CD4-positive, alpha-beta T cell treated with Interleukin-17A for 4 hours (primary cell): Measurements from ENCODE around the gene MIF4GD.
"Not testable (repeated sequence)": the region's sequence is repeated elsewhere in the genome, so short reads cannot be mapped to it uniquely, and the experiment has no call there.

Source experiments
- DNase-seq: peaks from one replicate; pipeline ENCODE4 v3.0.0-alpha.2; 2020; ENCODE audit warnings: mixed read lengths

The MIF4GD gene

DNA sequence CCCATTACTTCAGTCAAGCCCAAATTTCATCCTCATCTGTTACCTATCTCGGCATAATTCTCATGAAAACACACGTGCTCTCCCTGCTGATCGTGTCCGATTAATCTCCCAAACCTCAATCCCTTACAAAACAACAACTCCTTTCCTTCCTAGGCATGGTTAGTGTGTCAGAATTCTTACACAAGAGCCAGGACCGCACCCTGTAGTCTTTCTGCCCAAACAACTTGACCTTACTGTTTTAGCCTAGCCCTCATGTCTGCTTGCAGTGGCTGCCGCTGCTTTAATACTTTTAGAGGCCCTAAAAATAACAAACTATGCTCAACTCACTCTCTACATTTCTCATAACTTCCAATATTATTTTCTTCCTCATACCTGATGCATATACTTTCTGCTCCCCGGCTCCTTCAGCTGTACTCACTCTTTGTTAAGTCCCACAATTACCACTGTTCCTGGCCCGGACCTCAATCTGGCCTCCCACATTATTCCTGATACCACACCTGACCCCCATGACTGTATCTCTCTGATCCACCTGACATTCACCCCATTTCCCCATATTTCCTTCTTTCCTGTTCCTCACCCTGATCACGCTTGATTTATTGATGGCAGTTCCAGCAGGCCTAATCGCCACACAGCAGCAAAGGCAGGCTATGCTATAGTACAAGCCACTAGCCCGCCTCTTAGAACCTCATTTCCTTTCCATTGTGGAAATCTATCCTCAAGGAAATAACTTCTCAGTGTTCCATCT is 14.9 kb downstream of the MIF4GD start:
- DNase-seq, result not testable (repeated sequence)

DNA sequence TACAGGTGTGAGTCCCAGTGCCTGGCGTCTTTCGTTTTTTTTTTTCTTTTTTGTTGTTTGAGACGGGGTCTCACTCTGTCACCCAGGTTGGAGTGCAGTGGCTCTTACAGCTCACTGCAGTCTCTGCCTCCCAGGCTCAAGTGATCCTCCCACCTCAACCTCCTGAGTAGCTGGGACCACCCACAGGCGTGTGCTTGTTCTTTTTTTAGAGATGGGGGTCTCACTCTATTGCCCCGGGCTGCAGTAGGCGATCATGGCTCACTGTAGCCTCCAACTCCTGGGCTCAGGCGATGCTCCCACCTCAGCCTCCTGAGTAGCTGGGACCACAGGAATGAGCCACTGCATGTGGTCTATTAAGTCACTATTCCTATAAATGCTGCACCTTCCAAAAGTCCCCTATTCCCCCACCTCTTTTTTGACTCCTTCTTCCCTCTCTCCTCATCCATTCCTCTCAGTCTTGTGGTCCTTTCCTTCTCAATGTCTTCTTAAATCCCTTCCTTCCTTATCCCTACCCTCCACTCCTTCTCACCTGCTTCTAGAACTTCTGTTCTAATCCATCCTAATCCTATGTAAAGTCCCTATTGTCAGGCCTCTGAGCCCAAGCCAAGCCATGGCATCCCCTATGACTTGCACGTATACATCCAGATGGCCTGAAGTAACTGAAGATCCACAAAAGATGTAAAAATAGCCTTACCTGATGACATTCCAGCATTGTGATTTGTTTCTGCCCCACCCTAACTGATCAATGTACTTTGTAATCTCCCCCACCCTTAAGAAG is 18.8 kb downstream of the MIF4GD start:
- no peak for DNase-seq

DNA sequence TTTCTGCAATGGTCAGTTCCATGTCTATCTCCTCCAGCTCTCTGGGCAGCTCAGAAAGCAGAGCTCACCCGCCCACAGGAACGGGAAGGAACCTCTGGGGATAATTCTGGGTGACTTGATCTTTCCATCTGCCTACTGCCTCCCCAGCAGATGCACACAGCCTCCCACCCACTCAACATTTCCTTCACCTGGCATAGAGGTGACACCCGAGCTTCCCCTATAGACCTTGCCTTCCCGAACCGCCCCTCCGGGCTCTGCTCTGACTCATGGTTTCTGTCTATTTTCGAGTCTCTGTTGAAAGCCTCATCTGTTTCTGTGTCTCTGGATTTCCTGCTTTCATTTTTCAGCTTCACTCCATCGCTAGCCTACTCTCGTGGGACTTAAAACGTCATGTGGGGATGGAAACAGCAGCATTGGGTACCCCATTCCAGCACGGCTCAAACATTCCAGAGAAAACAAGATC is 21.0 kb downstream of the MIF4GD start:
- peak; percentile 80 for DNase-seq

DNA sequence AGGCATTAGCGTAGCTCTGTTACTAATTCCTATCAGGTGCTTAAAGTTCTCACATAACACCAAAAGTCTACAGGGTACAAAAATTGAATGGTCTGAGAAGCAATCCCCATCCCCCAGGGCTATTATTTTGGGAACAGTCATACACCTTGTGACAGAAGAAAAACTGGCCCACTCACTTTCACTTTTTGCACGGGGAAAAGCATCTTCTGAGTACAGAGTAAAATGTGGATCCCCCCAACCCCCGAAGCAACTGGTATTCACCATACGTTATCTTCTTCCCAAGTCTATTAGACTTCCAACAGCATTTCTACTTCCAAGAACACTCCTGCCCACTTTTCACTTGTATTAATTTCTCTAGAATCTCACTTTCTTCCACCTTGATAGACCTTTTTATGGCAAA is 21.5 kb downstream of the MIF4GD start:
- no peak for DNase-seq

DNA sequence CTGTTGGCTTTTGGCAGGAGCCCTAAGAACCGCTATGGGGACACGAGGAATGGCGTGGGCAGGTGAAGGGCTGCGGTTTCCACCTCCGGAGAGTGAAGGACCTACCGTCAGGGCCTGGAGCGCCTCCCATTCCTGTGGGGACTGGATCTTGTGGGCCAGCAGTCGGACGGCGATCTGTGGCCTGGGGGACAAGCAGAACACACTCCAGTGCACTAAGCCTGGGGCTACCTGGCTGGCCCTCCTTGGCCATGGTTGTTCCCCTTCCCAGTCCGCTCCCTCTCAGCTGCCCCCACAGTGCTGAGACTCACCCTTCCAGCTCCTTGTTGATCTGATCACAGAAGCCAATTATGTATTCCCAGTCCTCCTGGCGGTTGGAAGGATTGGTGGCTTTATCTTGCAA is 24.6 kb downstream of the MIF4GD start:
- DNase-seq, result no peak

DNA sequence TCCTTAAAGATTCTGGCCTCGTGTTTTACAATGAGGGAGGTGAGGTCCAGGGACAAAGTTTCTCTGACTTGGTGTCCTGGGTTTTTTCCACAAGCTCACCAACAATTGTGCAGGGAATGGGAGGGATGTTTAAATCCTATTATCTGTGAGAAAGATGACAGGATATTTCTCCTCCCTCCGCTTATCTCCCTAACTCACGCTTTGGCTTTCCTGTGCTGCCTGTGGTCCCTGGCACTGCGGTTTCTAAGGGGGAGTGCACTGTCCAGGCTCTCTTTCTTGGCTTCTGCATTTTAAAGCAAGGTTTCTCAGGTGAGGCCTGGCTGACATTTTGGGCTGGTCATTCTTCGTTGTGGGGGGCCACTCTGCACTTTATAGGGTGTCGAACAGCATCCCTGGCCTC is 26.0 kb downstream of the MIF4GD start:
- DNase-seq, result no peak

DNA sequence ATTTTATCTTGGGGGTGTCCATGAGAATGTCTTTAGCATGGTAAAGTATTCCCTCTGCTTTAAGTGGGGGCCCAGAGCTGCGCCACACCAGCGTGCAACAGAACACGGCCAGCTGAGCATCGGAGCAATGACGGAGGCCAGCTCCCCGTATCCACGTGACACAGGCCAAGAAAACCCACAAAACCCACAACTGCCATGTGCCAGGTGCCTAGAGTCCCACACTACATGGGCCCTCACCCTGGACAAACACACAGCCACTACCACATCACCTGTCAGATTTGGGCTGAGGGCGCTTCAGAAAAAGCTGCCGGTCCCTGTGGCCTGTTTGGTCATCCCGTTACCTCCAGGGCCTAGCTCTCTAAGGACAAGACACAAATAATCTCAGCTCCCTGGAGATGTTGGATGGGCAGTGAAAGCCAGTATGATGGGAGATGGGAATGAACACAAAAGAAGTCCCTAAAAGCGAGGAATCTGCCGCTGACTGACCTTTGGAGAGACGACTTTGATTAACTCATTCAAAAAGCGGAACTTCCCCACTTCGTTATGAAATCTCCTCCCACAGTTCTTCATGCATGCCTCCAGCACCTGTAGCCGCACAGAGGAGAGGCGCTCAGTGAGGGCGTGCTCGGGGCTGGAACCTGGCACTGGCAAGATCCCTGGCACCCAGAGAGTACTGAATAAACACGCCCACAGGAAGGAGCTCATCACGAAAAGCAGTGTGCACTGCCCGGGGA is 26.7 kb downstream of the MIF4GD start:
- DNase-seq, result no peak

DNA sequence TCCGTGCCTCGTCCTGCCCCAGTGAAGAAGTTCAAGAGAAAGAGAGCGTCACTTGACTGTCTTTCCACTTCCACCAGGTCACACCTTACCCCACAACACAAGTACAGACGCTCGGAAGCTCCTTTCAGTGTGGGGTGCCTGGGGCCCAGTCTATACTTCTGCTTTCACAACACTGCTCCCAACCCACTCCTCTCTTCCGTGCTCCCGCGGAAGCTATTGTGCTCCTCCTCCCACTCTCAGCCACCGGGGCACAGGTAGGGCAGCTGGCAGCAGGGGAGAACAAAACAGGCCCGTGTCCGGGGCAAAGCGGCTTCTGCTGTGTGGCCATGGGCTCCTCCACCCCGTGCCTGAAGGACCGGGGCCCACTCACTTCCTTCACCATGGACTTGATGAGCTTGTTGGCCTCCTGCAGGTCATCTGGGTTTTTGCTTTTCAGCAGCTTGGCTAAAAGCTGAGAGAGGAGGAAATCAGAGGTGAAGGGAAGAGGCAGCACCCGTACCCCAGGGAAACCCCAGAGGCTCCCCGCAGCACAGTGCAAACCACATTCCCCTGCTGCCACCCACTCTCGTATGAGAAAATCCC is 28.5 kb downstream of the MIF4GD start:
- DNase-seq, result peak; percentile 12

DNA sequence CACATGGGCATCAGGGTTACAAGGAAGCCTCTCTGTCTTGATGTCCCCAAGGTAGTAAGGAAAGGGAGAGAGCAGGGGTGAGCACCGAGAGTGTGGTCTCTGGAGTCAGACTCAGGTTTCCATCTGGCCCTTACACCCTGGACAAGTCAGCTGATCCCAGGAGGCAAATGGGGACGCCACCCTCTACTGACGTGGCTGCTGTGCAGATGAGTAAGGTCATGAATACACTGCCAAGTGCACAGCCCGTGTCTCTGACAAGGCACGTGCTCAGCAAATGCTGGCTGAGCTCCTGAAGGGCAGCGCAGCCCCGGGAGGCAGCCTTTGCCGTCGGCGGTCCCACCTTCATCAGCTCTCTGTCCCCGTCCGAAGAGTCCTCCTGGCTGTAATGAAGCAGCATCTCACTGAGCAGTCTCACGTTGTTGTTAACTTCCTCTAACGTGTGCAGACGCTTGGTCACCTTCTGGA is 29.0 kb downstream of the MIF4GD start:
- peak; percentile 19 for DNase-seq

DNA sequence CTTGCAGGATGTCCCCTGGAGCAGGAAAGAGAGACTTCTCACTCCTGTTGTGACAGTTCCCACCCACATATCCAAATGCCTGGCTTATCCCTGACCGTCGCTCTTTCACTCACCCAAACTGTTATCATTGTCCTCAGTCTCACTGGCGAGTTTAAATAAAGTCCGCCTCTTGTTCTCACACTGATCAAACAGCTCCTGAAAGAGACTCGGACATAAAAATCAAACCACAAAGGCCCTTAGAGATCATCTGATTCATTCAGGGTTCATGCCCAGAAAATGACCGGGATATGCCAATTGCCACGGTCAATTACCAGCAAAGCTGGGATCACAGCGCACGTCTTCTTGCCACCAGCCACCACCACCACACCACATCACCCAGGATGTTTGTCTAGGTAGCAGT is 29.5 kb downstream of the MIF4GD start:
- no peak for DNase-seq

DNA sequence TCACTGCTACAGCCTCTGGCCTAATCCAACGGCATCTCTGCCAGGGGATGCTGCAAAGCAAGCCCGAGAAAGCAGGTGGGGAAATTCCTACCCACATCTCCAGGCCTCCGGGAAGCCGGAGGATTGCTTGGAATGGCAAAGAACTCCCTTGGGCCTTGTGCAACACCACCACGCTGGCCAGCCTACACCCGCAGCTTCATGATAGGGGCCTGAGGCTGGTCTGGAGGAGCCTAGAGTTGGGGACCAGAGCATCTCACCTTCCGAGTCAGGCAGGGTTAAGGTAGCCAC is 29.9 kb downstream of the MIF4GD start:
- DNase-seq, result no peak

DNA sequence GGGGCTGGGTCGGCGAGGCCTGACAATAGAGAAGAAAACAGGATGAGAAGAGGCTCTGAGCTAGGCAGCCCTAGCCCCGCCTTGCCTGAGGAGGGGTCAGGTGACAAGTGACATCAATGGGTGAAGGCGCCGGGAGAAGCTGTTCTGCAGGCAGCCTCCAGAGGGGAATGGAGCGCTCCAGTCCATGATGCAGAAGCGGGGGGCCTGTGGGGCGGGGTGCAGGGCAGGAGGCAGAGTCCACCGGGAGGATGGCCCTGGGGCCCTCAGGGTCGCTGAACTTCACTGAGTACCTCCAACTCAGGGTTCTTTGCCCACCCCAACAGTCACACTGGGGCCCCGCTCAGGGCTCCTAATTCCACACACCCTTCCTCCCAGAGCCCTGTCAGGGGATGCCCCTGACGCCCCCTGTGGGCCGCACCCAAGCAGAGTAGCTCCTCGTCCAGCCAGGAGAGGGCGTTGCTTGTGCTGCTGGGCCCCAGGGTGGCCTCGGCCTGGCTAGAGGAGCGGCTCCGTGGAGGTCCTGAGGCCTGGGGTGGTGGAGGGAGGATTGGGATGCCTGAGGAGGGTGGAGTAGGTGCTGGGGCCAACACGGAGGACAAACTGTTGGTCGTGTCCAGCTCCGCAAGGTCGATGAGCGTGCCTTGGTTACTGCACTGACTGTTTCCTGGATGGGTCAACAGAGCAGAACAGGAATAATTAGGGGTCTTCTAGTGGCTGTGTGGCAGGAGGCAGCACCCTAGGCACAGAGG is 30.5 kb downstream of the MIF4GD start:
- DNase-seq, result peak; percentile 51

DNA sequence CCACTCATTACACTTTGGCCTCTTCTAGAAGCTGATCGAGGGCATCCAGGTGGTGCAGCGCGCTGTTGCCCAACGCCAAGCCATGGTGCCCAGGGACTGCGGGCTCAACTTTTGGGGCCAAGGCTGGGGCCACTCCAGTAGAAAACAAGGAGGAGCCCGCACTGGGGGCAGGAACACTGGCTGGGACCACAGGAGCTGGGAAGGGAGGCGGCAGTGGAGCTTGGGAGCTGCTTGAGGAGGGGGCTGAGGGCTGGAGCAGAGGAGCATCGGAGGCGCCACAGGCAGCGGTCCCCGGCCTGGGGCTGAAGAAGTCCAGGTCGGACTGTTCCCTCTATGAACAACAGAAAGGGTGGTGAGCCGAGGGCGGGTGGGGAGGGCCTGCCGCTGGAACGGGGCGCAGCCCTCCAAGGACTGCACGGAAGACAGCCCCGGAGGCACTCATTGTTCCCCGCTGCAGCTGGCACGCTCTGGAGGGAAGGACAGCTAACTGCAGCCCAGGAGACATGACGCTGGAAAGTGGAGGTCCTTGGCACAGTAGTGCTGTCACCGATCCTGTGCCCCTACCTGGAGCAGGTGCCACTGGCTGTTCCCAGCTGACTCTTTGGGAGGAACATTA is 31.1 kb downstream of the MIF4GD start:
- no peak for DNase-seq

DNA sequence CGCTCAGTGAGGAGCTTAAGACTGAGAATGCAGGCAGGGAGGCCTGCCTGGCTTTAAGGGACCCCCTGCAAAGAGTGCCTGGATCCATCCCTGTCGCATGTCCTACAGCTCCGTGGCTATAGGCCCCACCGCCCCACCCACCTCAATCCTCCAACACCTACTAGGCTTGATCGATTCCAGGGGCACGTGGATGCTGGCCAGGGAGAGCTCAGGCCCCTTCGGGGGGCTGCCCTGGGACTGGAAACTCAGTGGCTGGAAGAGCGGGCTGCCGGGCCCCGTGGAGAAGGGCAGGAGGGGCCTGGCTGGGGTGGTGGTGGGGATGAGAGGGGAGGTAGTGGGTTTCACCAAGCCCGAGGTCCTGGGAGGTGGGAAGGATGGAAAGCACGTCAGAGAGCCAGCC is 31.8 kb downstream of the MIF4GD start:
- DNase-seq, result no peak

DNA sequence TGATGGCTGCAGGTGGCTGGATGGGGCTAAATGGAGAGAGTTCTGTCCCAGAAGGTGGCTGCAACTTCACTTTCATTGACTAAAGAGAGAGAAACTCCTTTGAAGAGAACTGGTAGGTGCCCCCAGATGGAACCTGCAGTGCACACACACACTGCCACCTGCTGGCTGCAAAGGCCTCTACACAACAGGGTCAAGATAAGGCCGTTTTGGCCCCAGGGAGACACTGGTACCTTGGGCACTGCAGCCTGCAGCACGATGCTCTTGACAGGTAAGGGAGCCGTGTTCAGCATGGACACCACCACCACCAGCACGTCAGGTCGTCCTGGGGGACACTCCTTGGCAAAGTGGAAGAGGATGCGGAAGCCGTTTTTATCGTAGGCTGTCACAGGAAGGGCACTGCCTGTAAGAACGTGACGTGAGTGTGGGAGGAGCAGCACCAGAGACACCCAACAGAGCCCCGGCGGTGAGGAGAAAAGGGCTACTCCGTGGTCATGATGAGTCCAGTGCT is 32.3 kb downstream of the MIF4GD start:
- peak; percentile 69 for DNase-seq

DNA sequence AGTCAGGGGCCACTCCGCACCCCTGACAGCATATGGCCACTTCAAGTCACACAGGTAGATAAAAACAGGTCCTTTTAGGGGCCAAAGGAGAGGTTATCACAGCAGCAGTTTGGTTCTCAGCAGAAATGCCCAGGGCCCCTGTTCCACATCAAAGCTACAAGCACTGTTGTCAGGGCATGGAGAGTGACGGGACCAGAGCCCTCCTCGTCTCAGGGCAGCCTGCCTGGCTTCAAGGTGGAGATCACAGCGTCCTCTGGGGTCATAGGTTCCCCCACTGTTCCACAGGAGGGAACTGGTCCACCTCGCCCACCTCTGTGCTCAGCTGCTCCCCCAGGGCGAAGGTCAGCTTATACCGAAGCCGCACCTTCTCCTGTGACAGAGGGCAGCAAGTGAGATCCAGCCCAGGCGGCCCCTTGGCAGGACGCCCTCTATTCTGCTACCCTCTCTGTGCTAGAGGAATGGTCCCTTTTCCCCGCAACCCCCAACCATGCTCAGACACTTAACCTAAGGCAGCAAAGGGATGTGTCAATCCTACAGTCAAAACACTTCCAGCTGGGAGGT is 32.9 kb downstream of the MIF4GD start:
- no peak for DNase-seq

DNA sequence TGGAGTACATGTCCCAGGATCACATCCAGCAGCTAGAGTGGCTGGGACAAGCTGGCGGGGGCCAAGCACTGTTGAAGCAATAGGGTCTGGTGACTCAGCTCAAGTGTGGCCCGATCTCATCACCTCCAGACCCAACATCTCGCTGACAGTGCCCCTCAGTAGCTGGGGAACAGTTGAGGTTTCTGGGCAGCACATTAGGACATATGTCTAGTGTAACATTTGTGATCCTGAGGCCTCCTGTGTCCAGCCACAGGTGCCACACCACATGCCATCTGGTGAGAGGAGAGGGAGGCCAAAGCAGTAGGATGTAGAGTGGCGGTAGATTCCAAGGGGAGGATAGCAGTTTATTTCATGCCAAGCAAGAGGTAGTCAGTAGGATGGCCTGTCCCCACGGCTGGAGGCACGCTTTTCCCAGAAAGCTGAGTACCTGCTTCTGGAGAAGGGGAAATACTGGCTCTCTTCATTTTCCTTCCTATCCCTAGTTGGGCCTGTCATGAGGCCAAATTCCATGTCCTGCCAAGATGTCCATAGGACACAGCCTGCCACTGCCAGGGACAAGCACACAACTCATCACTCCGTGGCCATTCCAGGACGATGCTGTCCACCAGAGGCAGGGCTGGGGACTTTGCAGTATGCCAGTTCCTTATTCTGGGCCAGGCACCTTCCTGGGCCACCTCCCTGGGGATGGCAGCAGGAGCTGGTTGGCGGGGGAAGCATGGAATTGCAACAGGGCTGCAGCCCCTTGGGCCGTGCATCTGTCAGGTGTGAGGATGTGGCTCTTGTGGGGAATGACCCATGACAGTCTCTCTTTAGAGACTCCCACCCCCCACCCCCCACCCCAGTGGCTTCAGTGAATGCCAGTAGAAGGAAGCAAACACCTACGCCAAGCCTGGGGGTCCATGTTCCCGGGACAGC is 33.7 kb downstream of the MIF4GD start:
- DNase-seq, result no peak

DNA sequence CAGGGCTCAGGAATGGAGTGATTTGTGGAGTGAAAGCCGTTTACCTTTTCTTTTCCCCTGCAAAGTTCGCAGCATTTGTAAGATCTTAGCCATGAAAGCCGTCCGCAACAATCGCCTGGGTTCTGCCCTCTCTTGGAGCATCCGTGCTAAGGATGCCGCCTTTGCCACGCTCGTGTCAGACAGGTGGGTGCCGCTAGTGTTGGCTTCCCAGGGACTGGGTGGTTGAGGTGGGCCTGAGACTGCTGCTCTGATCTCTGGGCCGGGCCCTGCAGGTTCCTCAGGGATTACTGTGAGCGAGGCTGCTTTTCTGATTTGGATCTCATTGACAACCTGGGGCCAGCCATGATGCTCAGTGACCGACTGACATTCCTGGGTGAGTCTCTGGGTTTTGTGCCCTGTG is 38.2 kb downstream of the MIF4GD start:
- DNase-seq, result no peak

DNA sequence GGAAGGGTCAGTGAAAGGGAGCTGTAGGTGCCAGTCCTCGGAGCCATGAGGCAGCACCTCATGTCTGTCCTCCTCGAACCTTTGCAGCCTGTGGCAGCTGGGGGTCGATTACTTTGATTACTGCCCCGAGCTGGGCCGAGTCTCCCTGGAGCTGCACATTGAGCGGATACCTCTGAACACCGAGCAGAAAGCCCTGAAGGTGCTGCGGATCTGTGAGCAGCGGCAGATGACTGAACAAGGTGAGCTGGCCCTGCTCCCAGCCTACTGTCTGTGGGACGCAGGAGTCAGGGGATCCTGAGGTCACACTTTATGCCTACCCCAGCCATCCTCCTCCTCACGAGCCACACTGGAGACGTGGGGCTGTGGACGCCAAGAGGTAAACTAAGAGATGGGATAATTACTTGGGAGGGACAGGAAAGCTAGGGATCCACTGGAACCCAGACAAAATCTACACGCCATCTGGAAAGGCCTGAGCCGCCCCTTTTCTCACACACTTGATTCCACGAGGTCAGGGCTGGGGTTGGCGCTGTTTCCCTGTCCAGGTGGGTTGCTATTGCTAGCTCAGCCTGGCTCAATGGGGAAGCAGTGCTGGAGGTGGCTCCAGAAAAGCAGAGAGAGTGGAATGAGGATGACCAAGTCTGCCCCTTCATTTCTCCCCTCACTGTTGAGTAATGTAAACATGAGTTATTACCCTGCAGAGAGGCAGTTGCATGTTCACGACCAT is 39.1 kb downstream of the MIF4GD start:
- DNase-seq, result no peak

DNA sequence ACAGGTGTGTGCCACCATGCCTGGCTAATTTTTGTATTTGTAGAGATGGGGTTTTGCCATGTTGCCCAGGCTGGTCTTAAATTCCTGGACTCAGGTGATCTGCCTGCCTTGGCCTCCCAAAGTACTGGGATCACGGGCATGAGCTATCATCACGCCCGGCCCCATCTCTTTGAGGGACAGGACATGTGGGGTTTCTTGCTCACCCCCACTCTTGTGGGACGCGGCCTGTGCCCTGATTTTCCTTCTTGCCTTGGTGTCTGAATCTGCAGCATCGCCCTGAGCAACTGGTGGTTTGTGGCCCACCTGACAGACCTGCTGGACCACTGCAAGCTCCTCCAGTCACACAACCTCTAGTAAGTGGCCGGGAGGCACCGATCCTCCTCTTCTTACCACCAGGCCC is 40.0 kb downstream of the MIF4GD start:
- no peak for DNase-seq
